ENCODE measurements around the gene NKAIN4.

- TF ChIP-seq ELF4 (IDR thresholded peaks at IDR 0.05) = no peak
- no peak for TF ChIP-seq FOXA1 (IDR thresholded peaks at IDR 0.05)
- no peak for TF ChIP-seq SUZ12 (IDR thresholded peaks at IDR 0.05)
- no peak for TF ChIP-seq ZNF384 (IDR thresholded peaks at IDR 0.05)
- TF ChIP-seq FOXM1 (IDR thresholded peaks at IDR 0.05; ENCODE audit: borderline replicate concordance) = no peak
- TF ChIP-seq BHLHE40 (IDR thresholded peaks at IDR 0.05; ENCODE audit: borderline replicate concordance) = no peak
- TF ChIP-seq PKNOX1 (IDR thresholded peaks at IDR 0.05) = no peak
Observed at GRCh38 chr20:63232235-63233060, 21.8 kb downstream of the NKAIN4 start.
